Epithelial cell of esophagus (primary cell): ENCODE data around the gene UPP1.

Experiments used
- DNase-seq: peaks from one replicate; pipeline ENCODE4 v3.0.0; 2010; ENCODE audit warnings: low read depth
- H3K4me3 ChIP-seq: 2 replicates; pipeline ENCODE4 v1.5.1; 2011; ENCODE audit warnings: mild to moderate bottlenecking, low read length, control low read depth
- TF ChIP-seq, protein P1 (sequence below): IDR thresholded peaks from 2 replicates; pipeline ENCODE4 v1.5.1; 2011; ENCODE audit warnings: low read depth, mild to moderate bottlenecking, low read length, control low read depth, inconsistent platforms; ENCODE audit not compliant: insufficient read depth; ENCODE audit errors: missing control alignments

UPP1 gene

DNA sequence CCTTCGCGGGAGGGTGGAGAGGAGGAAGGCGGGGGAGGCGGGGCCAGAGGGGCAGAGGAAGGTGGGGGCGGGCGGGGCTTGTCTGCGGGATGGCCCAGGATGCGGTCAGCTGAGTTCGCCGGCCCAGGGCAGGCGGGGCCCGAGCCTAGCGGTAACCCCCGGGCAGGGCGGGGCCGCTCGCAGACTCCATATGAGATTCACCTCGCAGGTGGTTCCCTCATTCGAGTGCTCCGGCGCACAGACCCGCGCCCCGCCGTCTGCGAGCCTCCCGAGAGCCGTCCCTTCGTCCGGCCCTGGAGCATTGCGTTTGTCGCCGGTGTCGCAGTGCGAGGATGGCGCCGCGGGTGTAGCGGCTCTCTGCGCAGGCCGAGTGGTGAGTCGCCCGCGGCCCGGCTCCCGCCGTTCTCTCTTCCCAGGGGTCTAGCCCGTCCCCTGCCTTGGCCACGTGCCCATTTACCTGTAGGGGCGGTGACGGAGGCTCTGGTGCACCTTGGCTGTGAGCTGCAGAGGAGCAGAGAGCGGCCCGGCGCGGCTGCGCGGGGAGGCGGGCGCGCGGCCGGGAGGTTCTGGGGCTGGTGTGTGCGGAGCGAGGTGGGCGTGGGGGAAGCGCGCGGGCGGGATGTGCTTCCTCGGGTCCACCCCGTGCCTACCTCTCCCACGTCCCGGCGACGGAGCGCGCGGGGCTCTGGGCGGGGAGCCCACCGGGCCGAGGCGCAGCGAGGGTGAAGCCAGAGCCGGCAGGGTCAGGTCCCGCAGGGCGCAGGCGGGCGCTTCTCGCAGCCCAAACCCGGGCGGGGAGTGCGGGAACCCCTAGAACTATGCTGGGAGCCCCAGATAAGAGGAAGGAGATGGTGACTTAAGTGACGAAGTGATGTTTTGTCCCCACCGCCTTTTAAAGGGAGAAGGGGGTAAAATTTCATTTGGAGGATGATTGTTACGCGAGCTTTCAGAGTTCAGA, at the start of gene UPP1:
TSS of gene UPP1 (plus strand) at position 220 of the 958 bp plus-strand sequence. CDS start 5,519 bp downstream, outside the sequence.
- peak within 1 kb of the TSS; percentile 62 for H3K4me3 ChIP-seq
- TF ChIP-seq, protein P1, sequence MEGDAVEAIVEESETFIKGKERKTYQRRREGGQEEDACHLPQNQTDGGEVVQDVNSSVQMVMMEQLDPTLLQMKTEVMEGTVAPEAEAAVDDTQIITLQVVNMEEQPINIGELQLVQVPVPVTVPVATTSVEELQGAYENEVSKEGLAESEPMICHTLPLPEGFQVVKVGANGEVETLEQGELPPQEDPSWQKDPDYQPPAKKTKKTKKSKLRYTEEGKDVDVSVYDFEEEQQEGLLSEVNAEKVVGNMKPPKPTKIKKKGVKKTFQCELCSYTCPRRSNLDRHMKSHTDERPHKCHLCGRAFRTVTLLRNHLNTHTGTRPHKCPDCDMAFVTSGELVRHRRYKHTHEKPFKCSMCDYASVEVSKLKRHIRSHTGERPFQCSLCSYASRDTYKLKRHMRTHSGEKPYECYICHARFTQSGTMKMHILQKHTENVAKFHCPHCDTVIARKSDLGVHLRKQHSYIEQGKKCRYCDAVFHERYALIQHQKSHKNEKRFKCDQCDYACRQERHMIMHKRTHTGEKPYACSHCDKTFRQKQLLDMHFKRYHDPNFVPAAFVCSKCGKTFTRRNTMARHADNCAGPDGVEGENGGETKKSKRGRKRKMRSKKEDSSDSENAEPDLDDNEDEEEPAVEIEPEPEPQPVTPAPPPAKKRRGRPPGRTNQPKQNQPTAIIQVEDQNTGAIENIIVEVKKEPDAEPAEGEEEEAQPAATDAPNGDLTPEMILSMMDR = no peak
- peak; percentile 77 for DNase-seq

DNA sequence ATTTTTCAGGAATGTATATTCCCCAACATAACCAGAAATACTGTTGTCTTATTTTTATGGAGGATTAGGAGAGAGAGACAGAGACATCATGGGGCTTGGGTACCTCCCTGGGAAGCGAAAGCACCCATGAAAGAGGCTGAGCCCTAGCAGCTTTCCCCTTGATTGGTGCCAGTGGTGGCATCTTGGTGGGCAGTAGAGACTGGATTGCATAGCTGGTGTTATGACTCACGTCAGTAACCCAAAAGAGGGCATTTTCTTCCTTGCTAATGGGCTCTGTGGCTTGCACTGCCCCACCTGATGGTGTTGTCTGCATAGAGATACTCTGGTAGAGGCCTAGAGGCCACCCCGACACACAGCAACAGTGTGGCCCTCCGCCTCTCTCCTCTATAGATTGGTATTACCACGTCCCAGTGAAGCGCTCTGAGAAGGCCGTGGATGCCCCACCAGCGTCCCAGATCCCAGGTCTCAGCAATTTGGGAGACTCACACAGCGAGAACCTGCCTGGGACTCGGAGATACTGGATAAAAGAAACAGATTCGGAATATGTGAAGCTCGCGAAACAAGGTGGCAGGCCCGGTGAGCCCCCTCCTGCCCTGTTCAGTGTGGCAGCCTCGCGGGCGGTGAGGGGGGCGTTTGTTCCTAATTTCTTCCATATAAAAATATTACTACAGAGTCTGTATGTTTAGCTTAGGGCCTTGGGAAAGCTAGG, 48.0 kb upstream of the UPP1 start:
- no peak overlapping the region for H3K4me3 ChIP-seq
- no peak for DNase-seq
- TF ChIP-seq, protein P1 = no peak

DNA sequence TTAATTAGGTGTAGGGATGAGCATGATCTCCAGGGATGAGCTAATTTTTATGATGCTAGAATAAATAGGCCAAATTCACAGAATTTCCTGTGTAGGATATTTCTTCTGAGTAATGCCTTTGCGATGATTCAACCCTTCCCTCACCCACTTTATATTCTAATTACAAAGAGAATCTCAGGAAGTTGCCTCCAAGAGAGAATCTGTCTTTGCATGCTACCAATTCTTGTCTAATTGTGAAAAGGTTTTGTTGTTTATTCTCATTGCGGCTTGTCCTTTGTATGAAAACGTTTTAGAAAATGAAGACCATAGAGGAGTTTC, 47.5 kb upstream of the UPP1 start:
- H3K4me3 ChIP-seq = no peak overlapping the region
- peak; percentile 65 for DNase-seq
- TF ChIP-seq, protein P1 = no peak

DNA sequence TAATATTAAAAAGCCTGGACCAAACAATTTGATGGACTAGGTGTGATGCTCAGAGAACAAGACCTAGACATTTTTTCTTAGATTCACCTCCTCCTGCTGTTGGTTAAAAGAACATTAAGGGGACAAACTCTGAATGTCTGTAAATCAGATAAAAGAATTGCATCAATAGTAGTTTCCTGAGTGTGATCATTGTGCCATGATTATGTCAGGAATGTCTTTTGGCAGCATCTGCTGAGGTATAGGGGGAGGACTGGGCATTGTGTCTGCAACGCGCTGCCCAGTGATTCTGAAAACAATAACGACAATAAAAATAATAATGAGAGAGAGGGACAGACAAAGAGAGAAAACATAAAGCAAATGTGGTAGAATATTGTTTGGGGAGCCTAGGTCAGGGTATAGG, 46.8 kb upstream of the UPP1 start:
- H3K4me3 ChIP-seq = no peak overlapping the region
- peak; percentile 28 for DNase-seq
- TF ChIP-seq, protein P1 = no peak

DNA sequence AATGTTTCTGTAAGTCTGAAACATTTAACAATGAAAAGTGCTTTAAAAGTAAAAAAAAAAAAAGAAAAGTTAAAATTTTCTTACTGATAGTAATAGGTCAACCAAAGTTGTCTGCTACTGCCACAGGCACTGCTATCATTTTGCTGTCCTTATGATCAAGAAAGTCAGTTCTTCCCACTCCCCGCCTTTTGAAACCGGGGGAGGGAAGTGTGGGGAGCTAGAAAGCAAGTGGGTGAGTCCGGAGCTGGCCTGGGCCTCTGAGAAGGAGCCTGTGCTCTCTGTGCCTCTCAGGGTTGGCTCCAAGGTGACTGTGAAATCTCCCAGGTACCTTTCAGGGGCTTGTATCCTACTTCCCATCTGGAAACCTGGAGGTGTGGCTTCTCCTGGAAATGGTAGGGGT, 46.4 kb upstream of the UPP1 start:
- H3K4me3 ChIP-seq = no peak overlapping the region
- TF ChIP-seq, protein P1 = no peak
- no peak for DNase-seq

DNA sequence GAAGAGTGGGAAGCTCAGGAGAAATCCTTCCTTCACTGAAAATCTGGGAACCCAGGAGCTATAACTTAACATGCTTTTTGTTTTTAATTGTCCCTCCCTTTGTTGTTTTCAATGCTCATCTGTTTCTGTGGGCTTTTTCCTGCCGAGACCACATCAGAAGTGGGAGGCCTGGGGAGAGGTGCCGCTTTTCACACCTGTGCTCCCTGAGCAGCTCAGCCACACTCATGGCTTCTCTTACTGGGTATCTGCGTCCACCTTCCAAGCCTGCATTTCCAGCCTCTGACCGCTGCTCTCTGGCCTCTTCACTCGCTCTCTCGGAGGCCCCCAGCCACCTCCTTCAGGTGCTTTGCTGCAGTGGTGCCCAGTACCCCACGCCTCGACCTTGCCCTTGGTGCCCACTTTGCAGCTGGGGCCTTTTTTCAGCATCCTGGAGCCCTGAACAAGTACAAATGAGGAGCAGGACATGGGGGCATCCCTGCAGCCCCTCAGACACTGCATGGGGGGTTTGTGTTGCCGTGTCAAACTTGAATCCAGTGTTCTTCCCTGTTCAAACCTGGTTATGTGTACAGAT, 43.8 kb upstream of the UPP1 start:
- no peak overlapping the region for H3K4me3 ChIP-seq
- DNase-seq = no peak
- TF ChIP-seq, protein P1 = no peak
